Esophagus squamous epithelium (tissue), 5 donors: ENCODE measurements around the gene PSMC6. TPM values are rescaled to one million over a fixed set of nuclear protein-coding genes. Genes with fewer than 3 reads are reported as not detected.
A peak's percentile ranks its signal among the peaks of the same experiment; 100 is the strongest.

Experiments
- DNase-seq: peaks from one replicate; lab custom pipeline; 2025; lab: John Stamatoyannopoulos, UW
- H3K27ac ChIP-seq, 4 donors: fragments of 200-600 bp; sonication (generic); one replicate each; pipeline ENCODE4 v1.5.1; 2016 to 2019; ENCODE audit warnings: mild to moderate bottlenecking in 1 of 4
- H3K27me3 ChIP-seq, 4 donors: fragments of 200-600 bp; sonication (generic); 1 replicate in 3 of 4; 2 replicates in 1 of 4; pipeline versions ENCODE4 v1.5.1 to v1.6.0; 2017 to 2021; ENCODE audit warnings: antibody characterized with exemption in 1 of 4
- H3K36me3 ChIP-seq, 3 donors: fragments of 200-600 bp; sonication (generic); one replicate each; pipeline ENCODE4 v1.5.1; 2016 to 2019
- H3K4me1 ChIP-seq, 3 donors: fragments of 200-600 bp; sonication (generic); one replicate each; pipeline ENCODE4 v1.5.1; 2017 to 2019
- H3K4me3 ChIP-seq, 4 donors: fragments of 200-600 bp; sonication (generic); 1 replicate in 3 of 4; 2 replicates in 1 of 4; pipeline ENCODE4 v1.5.1; 2016 to 2019; ENCODE audit warnings: mild to moderate bottlenecking in 2 of 4, moderate library complexity in 1 of 4
- H3K9me3 ChIP-seq, 3 donors: fragments of 200-600 bp; sonication (generic); one replicate each; pipeline ENCODE4 v1.5.1; 2016 to 2019
- CTCF ChIP-seq, 6 experiments: fragments of 450-650 bp in 4 of 6; fragments of 200-600 bp in 2 of 6; sonication (generic) in 2 of 6; IDR thresholded peaks; one replicate each; pipeline ENCODE4 v1.5.1; 2016 to 2019; ENCODE audit warnings: antibody characterized with exemption in 6 of 6, mild to moderate bottlenecking in 4 of 6, moderate library complexity in 4 of 6
- POLR2A ChIP-seq, 4 donors: fragments of 450-650 bp; IDR thresholded peaks; one replicate each; pipeline ENCODE4 v1.6.1; 2017; ENCODE audit warnings: antibody characterized with exemption in 4 of 4, mild to moderate bottlenecking in 4 of 4, moderate library complexity in 3 of 4
- WGBS, 2 donors: methylation state at CpG; one replicate each; pipeline ENCODE4 v1.1.5; 2018; 5-methylcytosine and 5-hydroxymethylcytosine counted together
- intact Hi-C: fragments of 100-400 bp; cut with DNase I; formaldehyde crosslinking; loops from one replicate; pipeline ENCODE4 v1.15.0; 2022
- total RNA-seq, 4 donors: library from RNA; depleted of rRNA; stranded (reverse); fragments of >200 nt; gene quantifications; one replicate each; pipeline ENCODE4 v1.1.0, GENCODE V29; 2016
- donor health status: DM: yes; HTN: yes; CAD: no.

PSMC6 gene
- 100 to 1,000 TPM in 1 of 4 donors, 10 to 100 TPM in 3; 75.5 to 147 (median 82.9) TPM for total RNA-seq

DNA sequence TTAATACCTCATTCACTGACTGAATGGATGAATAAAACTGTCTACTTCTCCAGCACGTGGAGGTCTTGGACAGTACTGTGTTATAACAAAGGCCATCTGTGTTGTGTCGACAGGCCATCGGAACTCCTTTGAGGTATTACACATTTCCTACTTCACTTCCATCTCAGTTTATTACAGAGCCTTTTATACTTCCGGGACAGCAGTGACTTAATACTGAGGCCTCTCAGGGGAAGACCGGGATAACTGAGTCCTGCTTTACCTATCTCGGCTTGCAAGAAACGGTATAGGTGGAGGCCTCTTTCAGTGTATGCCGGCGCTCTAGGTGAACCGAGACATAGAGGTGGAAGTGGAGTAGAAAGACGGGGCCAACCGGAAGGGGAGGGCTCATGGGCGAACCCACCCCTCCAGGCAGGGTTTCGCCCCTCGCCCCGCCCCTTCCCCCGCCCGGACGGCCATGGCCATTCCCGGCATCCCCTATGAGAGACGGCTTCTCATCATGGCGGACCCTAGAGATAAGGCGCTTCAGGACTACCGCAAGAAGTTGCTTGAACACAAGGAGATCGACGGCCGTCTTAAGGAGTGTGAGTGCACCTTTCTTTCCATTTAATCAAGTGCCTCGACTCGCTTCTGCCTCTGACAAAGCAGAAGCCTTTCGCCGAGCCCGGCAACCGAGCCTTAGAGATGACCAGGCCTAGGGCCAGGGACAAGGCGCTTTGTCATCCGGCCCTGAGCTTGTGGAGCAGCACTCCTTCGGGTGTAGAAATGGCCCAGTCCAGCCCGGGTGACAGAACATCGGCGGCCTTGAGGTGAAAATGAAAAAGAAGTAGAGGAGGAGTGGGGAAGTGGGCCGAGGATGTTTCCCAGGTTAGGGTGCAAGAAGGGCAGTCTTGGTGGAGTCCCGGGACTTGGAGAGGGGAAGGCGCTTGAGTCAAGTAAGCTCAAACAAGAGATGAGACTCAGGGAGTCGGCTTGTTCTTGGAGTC, at the start of gene PSMC6:
TSS of gene PSMC6 (plus strand) at position 477 of the 983 bp plus-strand sequence. CDS start at position 497, 20 bp downstream.
- peak within 1 kb of the TSS; percentile 71 to 82 (median 80) for H3K4me3 ChIP-seq
- TF ChIP-seq CTCF (IDR thresholded peaks at IDR 0.05) (no peak), POLR2A (IDR thresholded peaks at IDR 0.05) (peak in 3 of 4 donors; percentile 37 to 82 (median 48))
- peaks cover 0 to 53% (median 12%) of the 10 kb centered on the region in 3 donors for H3K4me1 ChIP-seq
- intact Hi-C loops, result no loop called here
- peak; percentile 71 for DNase-seq
- H3K27me3 ChIP-seq, result no peaks in the 10 kb centered on the region
- peak within 1 kb of the TSS; percentile 86 to 93 (median 88) for H3K27ac ChIP-seq
- peaks cover 0 to 36% (median 13%) of the 10 kb centered on the region in 3 donors for H3K36me3 ChIP-seq
- WGBS, 2 donors, result 0 to 1% methylated on average over 29 to 36 of the region's 43 CpGs
- no peaks in the 10 kb centered on the region for H3K9me3 ChIP-seq

DNA sequence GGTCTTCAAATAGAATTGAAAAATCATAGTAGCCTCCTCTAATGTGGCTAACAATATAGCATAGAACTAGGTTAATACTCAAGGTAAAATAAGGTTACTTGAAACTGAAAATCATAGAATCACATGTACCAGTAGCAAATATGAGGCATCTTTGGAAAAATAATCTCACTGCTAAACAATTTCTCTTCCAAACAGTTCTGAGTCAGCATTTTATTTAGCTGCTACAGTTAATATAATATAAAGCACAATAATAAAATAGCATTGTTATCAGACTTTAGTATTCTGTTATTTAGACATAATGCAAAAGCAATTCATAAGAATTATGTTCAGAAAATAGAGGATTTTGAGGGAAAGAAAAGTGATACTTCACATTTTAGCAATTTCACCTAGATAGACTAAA, 46.7 kb upstream of the PSMC6 start:
- H3K36me3 ChIP-seq, result peaks cover 0 to 84% (median 0%) of the 10 kb centered on the region in 3 donors
- H3K4me1 ChIP-seq, result no peaks in the 10 kb centered on the region
- no peaks in the 10 kb centered on the region for H3K27me3 ChIP-seq
- intact Hi-C loops, result no loop called here
- no peak overlapping the region for H3K4me3 ChIP-seq
- no peaks in the 10 kb centered on the region for H3K9me3 ChIP-seq
- DNase-seq, result no peak
- no peak overlapping the region for H3K27ac ChIP-seq
- TF ChIP-seq CTCF (IDR thresholded peaks at IDR 0.05), result no peak
- TF ChIP-seq POLR2A (IDR thresholded peaks at IDR 0.05), result no peak

- H3K9me3 ChIP-seq, result no peaks in the 10 kb centered on the region
- no peak for DNase-seq
- peaks cover 0 to 84% (median 0%) of the 10 kb centered on the region in 3 donors for H3K36me3 ChIP-seq
- H3K4me1 ChIP-seq, result no peaks in the 10 kb centered on the region
- H3K27me3 ChIP-seq, result no peaks in the 10 kb centered on the region
- intact Hi-C loops, result no loop called here
- no peak overlapping the region for H3K27ac ChIP-seq
- no peak for TF ChIP-seq CTCF (IDR thresholded peaks at IDR 0.05)
- TF ChIP-seq POLR2A (IDR thresholded peaks at IDR 0.05), result no peak
- H3K4me3 ChIP-seq, result no peak overlapping the region
- 100% methylated on average over 1 of the region's 1 CpG; no CpG with 5 or more reads in 1 of the 2 donors for WGBS, 2 donors
Observed at GRCh38 chr14:52660832-52661231, 46.2 kb upstream of the PSMC6 start.

GRCh38 chr14:52661314-52661713, 45.7 kb upstream of the PSMC6 start:
- TF ChIP-seq POLR2A (IDR thresholded peaks at IDR 0.05) (no peak), CTCF (IDR thresholded peaks at IDR 0.05) (no peak)
- Histone ChIP-seq H3K4me3 (no peak overlapping the region), H3K27me3 (no peaks in the 10 kb centered on the region), H3K27ac (no peak overlapping the region), H3K4me1 (no peaks in the 10 kb centered on the region), H3K9me3 (no peaks in the 10 kb centered on the region), H3K36me3 (peaks cover 0 to 84% (median 0%) of the 10 kb centered on the region in 3 donors)
- no peak for DNase-seq
- intact Hi-C loops, result no loop called here
- WGBS, 2 donors, result 88 to 96% methylated on average over 2 of the region's 2 CpGs

DNA sequence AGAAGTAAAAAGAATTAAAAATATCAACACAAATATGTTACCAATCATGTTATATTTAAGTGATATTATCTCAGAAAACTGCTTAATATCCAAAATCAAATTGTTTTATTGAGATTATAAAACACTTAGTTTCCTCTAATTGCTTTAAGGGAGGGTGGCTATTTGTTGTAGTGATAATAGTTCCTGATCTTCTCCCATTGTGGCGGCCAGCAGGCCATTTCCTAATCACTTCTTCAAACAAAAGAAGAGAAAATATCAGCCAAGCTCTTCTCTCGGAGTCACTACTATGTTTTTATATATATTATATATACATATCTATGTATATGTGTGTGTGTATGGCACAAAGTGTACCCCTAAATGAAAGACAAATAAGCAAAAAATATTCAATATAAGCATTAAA, 43.1 kb upstream of the PSMC6 start:
- DNase-seq, result no peak
- Histone ChIP-seq H3K36me3 (peaks cover 0 to 86% (median 0%) of the 10 kb centered on the region in 3 donors), H3K9me3 (no peaks in the 10 kb centered on the region), H3K4me3 (no peak overlapping the region), H3K27ac (no peak overlapping the region), H3K27me3 (no peaks in the 10 kb centered on the region), H3K4me1 (no peaks in the 10 kb centered on the region)
- intact Hi-C loops, result no loop called here
- TF ChIP-seq POLR2A (IDR thresholded peaks at IDR 0.05) (no peak), CTCF (IDR thresholded peaks at IDR 0.05) (no peak)
- 91 to 92% methylated on average over 2 of the region's 2 CpGs for WGBS, 2 donors
